ENCODE measurements around the gene SKAP2. TPM values are rescaled to one million over a fixed set of nuclear protein-coding genes. Genes with fewer than 3 reads are reported as not detected.

Gene SKAP2
- total and polyA plus RNA-seq, 2 donors (not counting 1 experiment from before 2014, with no cell fraction given) = 17.5 to 25.9 TPM

DNA sequence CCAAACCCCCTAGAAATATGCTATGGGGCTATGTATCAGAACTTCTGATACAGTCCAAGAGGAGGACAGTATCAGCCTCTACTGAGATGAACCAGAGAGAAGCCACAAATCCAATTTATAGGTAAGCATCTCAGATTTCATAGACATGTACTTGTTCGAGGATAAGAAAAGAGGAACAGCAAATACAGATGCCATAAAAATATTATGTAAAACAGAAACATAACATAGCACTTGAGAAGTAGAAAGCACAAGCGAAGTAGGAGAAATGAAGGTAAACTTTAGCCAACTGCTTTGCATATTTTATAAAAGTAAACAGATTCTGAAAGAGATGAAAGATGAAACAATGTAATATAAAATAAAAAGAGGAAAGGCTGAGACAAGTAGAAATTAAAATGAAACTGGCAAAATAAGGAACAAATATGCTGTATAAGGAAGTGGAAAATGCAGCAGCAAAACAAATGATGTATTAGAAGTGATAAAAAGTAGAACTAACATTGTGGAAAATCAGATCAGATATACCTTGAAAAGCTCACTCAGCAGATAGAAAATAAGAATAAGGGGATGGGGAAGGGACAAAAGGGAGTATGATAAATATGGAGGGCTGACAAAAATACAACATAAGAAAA, 135.1 kb downstream of the SKAP2 start:
- Histone ChIP-seq H2AFZ (ENCODE audit: low read length) (no peak overlapping the region), H4K20me1 (ENCODE audit: control insufficient read depth, extremely low read depth, insufficient read depth, low read length) (no peaks in the 10 kb centered on the region), H3K4me3 (replicated peaks in 1 of 4; ENCODE audit: control extremely low read depth in 1 of 4, insufficient read depth in 1 of 4, low read depth in 3 of 4, low read length in 4 of 4) (no peak overlapping the region), H3K79me2 (ENCODE audit: control insufficient read depth, insufficient read depth, low read length) (no peaks in the 10 kb centered on the region), H3K36me3 (ENCODE audit: control insufficient read depth, insufficient read depth, low read length) (no peaks in the 10 kb centered on the region), H3K27me3 (ENCODE audit: control insufficient read depth, insufficient read depth, low read length) (no peaks in the 10 kb centered on the region), H3K27ac (ENCODE audit: insufficient read depth, low read length) (no peak overlapping the region), H3K9ac (ENCODE audit: insufficient read depth, low read length) (no peak overlapping the region), H3K4me2 (ENCODE audit: extremely low read depth, insufficient read depth, low read length) (no peak overlapping the region), H3K4me1 (ENCODE audit: control insufficient read depth, extremely low read depth, insufficient read depth, low read length) (no peaks in the 10 kb centered on the region), H3K9me3 (ENCODE audit: control insufficient read depth, insufficient read depth, low read depth, low read length) (no peaks in the 10 kb centered on the region)
- TF ChIP-seq, protein P1, sequence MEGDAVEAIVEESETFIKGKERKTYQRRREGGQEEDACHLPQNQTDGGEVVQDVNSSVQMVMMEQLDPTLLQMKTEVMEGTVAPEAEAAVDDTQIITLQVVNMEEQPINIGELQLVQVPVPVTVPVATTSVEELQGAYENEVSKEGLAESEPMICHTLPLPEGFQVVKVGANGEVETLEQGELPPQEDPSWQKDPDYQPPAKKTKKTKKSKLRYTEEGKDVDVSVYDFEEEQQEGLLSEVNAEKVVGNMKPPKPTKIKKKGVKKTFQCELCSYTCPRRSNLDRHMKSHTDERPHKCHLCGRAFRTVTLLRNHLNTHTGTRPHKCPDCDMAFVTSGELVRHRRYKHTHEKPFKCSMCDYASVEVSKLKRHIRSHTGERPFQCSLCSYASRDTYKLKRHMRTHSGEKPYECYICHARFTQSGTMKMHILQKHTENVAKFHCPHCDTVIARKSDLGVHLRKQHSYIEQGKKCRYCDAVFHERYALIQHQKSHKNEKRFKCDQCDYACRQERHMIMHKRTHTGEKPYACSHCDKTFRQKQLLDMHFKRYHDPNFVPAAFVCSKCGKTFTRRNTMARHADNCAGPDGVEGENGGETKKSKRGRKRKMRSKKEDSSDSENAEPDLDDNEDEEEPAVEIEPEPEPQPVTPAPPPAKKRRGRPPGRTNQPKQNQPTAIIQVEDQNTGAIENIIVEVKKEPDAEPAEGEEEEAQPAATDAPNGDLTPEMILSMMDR (conservative IDR thresholded peaks at IDR 0.05 in 1 of 2, IDR thresholded peaks at IDR 0.05 in 1 of 2; ENCODE audit: low read depth in 1 of 2, low read length in 2 of 2) = no peak
- TF ChIP-seq EZH2 (IDR thresholded peaks at IDR 0.05; ENCODE audit: low read length, missing control alignments) = no peak
- no peak for DNase-seq (ENCODE audit: low read depth in 2 of 2)

DNA sequence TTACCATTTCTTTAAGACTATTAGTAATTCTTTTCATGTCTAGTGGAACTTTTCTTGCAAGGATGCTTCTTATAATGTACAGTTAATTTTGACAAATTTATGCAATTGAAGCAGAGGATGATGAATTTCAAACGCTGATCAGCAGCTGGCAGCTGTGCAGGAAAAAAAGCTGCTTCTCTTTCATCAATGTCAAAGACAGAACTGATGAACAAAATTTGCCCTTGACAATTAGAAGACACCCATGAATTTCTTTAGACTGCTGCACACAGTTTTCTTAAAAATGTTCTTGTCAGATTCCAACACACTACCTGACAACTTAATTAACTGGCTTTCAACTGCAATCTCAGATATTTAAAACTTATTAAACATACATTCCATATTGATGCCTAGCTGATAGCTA, 138.3 kb downstream of the SKAP2 start:
- no peaks in the 10 kb centered on the region for H3K9me3 ChIP-seq (ENCODE audit: control insufficient read depth, insufficient read depth, low read depth, low read length)
- no peaks in the 10 kb centered on the region for H3K79me2 ChIP-seq (ENCODE audit: control insufficient read depth, insufficient read depth, low read length)
- DNase-seq (ENCODE audit: low read depth in 2 of 2) = no peak
- H2AFZ ChIP-seq (ENCODE audit: low read length) = no peak overlapping the region
- no peak overlapping the region for H3K4me2 ChIP-seq (ENCODE audit: extremely low read depth, insufficient read depth, low read length)
- H3K27ac ChIP-seq (ENCODE audit: insufficient read depth, low read length) = no peak overlapping the region
- H4K20me1 ChIP-seq (ENCODE audit: control insufficient read depth, extremely low read depth, insufficient read depth, low read length) = no peaks in the 10 kb centered on the region
- H3K36me3 ChIP-seq (ENCODE audit: control insufficient read depth, insufficient read depth, low read length) = no peaks in the 10 kb centered on the region
- no peaks in the 10 kb centered on the region for H3K27me3 ChIP-seq (ENCODE audit: control insufficient read depth, insufficient read depth, low read length)
- H3K9ac ChIP-seq (ENCODE audit: insufficient read depth, low read length) = no peak overlapping the region
- no peaks in the 10 kb centered on the region for H3K4me1 ChIP-seq (ENCODE audit: control insufficient read depth, extremely low read depth, insufficient read depth, low read length)
- TF ChIP-seq, protein P1 (conservative IDR thresholded peaks at IDR 0.05 in 1 of 2, IDR thresholded peaks at IDR 0.05 in 1 of 2; ENCODE audit: low read depth in 1 of 2, low read length in 2 of 2) = no peak
- no peak for TF ChIP-seq EZH2 (IDR thresholded peaks at IDR 0.05; ENCODE audit: low read length, missing control alignments)
- H3K4me3 ChIP-seq (replicated peaks in 1 of 4; ENCODE audit: control extremely low read depth in 1 of 4, insufficient read depth in 1 of 4, low read depth in 3 of 4, low read length in 4 of 4) = no peak overlapping the region

DNA sequence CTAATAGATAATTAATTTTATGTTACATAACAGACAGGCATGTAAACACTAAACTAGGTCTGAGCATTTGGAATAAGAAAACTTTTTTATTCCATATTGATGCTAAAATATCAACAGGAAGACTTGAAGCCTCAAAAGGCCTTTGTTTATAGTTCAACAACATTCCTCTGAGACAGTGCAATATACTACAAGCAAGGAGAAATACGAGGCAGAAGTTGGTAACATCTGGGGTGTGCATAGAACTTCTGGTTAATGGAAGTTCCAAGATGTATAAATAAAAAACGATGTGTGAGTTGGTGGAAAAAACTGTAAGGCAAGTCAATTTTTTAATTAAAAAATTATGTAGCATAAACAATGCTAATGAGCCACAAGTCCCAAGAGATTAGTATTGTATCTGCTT, 139.6 kb downstream of the SKAP2 start:
- no peaks in the 10 kb centered on the region for H3K9me3 ChIP-seq (ENCODE audit: control insufficient read depth, insufficient read depth, low read depth, low read length)
- no peak for TF ChIP-seq EZH2 (IDR thresholded peaks at IDR 0.05; ENCODE audit: low read length, missing control alignments)
- TF ChIP-seq, protein P1 (conservative IDR thresholded peaks at IDR 0.05 in 1 of 2, IDR thresholded peaks at IDR 0.05 in 1 of 2; ENCODE audit: low read depth in 1 of 2, low read length in 2 of 2) = no peak
- no peak for DNase-seq (ENCODE audit: low read depth in 2 of 2)
- H3K27ac ChIP-seq (ENCODE audit: insufficient read depth, low read length) = no peak overlapping the region
- no peaks in the 10 kb centered on the region for H3K27me3 ChIP-seq (ENCODE audit: control insufficient read depth, insufficient read depth, low read length)
- no peak overlapping the region for H3K9ac ChIP-seq (ENCODE audit: insufficient read depth, low read length)
- H3K79me2 ChIP-seq (ENCODE audit: control insufficient read depth, insufficient read depth, low read length) = no peaks in the 10 kb centered on the region
- H3K4me3 ChIP-seq (replicated peaks in 1 of 4; ENCODE audit: control extremely low read depth in 1 of 4, insufficient read depth in 1 of 4, low read depth in 3 of 4, low read length in 4 of 4) = no peak overlapping the region
- H3K4me2 ChIP-seq (ENCODE audit: extremely low read depth, insufficient read depth, low read length) = no peak overlapping the region
- no peaks in the 10 kb centered on the region for H3K4me1 ChIP-seq (ENCODE audit: control insufficient read depth, extremely low read depth, insufficient read depth, low read length)
- H2AFZ ChIP-seq (ENCODE audit: low read length) = no peak overlapping the region
- no peaks in the 10 kb centered on the region for H4K20me1 ChIP-seq (ENCODE audit: control insufficient read depth, extremely low read depth, insufficient read depth, low read length)
- no peaks in the 10 kb centered on the region for H3K36me3 ChIP-seq (ENCODE audit: control insufficient read depth, insufficient read depth, low read length)

Data from fibroblast of lung (primary cell).